ENCODE measurements around the gene GTF2F2.

Gene GTF2F2

GRCh38 chr13:45316338-45316737, 196.0 kb downstream of the GTF2F2 start:
- in situ Hi-C loops (cut with MboI; ENCODE audit: low pct_unique_long_range_greater_than_20kb, low sequenced_read_pairs, unreplicated experiment), result no loop called here
- no peak for DNase-seq (ENCODE audit: low spot score)
- TF ChIP-seq CTCF (IDR thresholded peaks at IDR 0.05; ENCODE audit: extremely low read depth, insufficient read depth, missing control alignments), result no peak

GRCh38 chr13:45316996-45317395, 196.7 kb downstream of the GTF2F2 start:
- TF ChIP-seq CTCF (IDR thresholded peaks at IDR 0.05; ENCODE audit: extremely low read depth, insufficient read depth, missing control alignments), result no peak
- in situ Hi-C loops (cut with MboI; ENCODE audit: low pct_unique_long_range_greater_than_20kb, low sequenced_read_pairs, unreplicated experiment), result no loop called here
- DNase-seq (ENCODE audit: low spot score), result no peak

- in situ Hi-C loops (cut with MboI; ENCODE audit: low pct_unique_long_range_greater_than_20kb, low sequenced_read_pairs, unreplicated experiment), result no loop called here
- TF ChIP-seq CTCF (IDR thresholded peaks at IDR 0.05; ENCODE audit: extremely low read depth, insufficient read depth, missing control alignments), result no peak
- no peak for DNase-seq (ENCODE audit: low spot score)
Observed at GRCh38 chr13:45320876-45321629, 200.7 kb downstream of the GTF2F2 start.

GRCh38 chr13:45325806-45326205, 205.5 kb downstream of the GTF2F2 start:
- TF ChIP-seq CTCF (IDR thresholded peaks at IDR 0.05; ENCODE audit: extremely low read depth, insufficient read depth, missing control alignments), result no peak
- in situ Hi-C loops (cut with MboI; ENCODE audit: low pct_unique_long_range_greater_than_20kb, low sequenced_read_pairs, unreplicated experiment), result no loop called here
- no peak for DNase-seq (ENCODE audit: low spot score)

- TF ChIP-seq CTCF (IDR thresholded peaks at IDR 0.05; ENCODE audit: extremely low read depth, insufficient read depth, missing control alignments), result no peak
- in situ Hi-C loops (cut with MboI; ENCODE audit: low pct_unique_long_range_greater_than_20kb, low sequenced_read_pairs, unreplicated experiment), result no loop called here
- no peak for DNase-seq (ENCODE audit: low spot score)
Observed at GRCh38 chr13:45327253-45327955, 207.1 kb downstream of the GTF2F2 start.

GRCh38 chr13:45328661-45329111, 208.4 kb downstream of the GTF2F2 start:
- in situ Hi-C loops (cut with MboI; ENCODE audit: low pct_unique_long_range_greater_than_20kb, low sequenced_read_pairs, unreplicated experiment), result no loop called here
- no peak for DNase-seq (ENCODE audit: low spot score)
- no peak for TF ChIP-seq CTCF (IDR thresholded peaks at IDR 0.05; ENCODE audit: extremely low read depth, insufficient read depth, missing control alignments)

Data from GM13977 (cell line).